Dermis lymphatic vessel endothelial cell (primary cell): ENCODE results near the gene ARL8B. TPM values are rescaled to one million over a fixed set of nuclear protein-coding genes. Genes with fewer than 3 reads are reported as not detected.

Experiments used
- total RNA-seq: library from RNA; depleted of rRNA; stranded (reverse); fragments of >200 nt; gene quantifications from 2 replicates; pipeline ENCODE4 v1.2.1, GENCODE V29; 2014

Gene ARL8B
- total RNA-seq, result 52.5 and 64.0 TPM in 2 replicates

GRCh38 chr3:5122030-5122740 is at the start of gene ARL8B:
Gene ARL8B, plus strand, starts transcription at chr3:5122292. Its CDS starts 174 bp downstream, at chr3:5122466.

GRCh38 chr3:5187156-5187919 is 65.2 kb downstream of the ARL8B start, which contains the start of gene EDEM1:
Gene EDEM1, plus strand, starts transcription at chr3:5187707. Its CDS starts 99 bp downstream, at chr3:5187806.

Other genes with a start within 250 kb of the ARL8B start
- gene BHLHE40, start 142.9 kb upstream of the ARL8B start, total RNA-seq, result 9.8 and 12.5 TPM in 2 replicates
- gene EDEM1, start 65.4 kb downstream of the ARL8B start, total RNA-seq, result 18.9 and 23.6 TPM in 2 replicates